Tibial nerve (tissue), 3 donors: ENCODE data around the gene SAXO1.

Experiments used
- POLR2A ChIP-seq, 2 donors: fragments of 450-650 bp; IDR thresholded peaks; one replicate each; pipeline ENCODE4 v1.6.1; 2017; ENCODE audit warnings: antibody characterized with exemption in 2 of 2, mild to moderate bottlenecking in 2 of 2, moderate library complexity in 2 of 2
- TF ChIP-seq, protein P1 (sequence below), 5 experiments: fragments of 200-600 bp in 3 of 5; fragments of 450-650 bp in 2 of 5; sonication (generic) in 3 of 5; IDR thresholded peaks; one replicate each; pipeline ENCODE4 v1.5.1; 2016 to 2019; ENCODE audit warnings: antibody characterized with exemption in 5 of 5, mild to moderate bottlenecking in 3 of 5, moderate library complexity in 2 of 5

DNA sequence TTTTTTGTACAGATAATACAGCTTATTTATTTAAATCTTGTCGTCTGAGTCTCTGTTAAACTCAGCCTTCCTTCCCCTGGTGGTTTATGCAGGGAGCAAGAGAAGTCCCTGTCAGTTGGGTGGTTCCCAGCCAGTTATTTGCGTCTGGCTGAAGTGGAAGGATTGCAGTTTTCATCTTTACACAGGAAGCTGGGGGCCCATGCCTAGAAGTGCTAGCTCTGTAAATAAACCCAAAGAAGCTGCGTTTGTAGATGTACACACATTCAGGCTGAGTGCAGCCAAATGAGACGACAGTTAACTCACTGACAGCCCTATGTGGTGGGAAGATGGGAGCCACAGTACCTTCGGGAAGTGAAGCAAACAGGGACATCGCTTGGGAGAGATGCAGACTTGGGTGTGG is 122.1 kb downstream of the SAXO1 start:
- TF ChIP-seq, protein P1, sequence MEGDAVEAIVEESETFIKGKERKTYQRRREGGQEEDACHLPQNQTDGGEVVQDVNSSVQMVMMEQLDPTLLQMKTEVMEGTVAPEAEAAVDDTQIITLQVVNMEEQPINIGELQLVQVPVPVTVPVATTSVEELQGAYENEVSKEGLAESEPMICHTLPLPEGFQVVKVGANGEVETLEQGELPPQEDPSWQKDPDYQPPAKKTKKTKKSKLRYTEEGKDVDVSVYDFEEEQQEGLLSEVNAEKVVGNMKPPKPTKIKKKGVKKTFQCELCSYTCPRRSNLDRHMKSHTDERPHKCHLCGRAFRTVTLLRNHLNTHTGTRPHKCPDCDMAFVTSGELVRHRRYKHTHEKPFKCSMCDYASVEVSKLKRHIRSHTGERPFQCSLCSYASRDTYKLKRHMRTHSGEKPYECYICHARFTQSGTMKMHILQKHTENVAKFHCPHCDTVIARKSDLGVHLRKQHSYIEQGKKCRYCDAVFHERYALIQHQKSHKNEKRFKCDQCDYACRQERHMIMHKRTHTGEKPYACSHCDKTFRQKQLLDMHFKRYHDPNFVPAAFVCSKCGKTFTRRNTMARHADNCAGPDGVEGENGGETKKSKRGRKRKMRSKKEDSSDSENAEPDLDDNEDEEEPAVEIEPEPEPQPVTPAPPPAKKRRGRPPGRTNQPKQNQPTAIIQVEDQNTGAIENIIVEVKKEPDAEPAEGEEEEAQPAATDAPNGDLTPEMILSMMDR (IDR thresholded peaks at IDR 0.05), result no peak
- TF ChIP-seq POLR2A (IDR thresholded peaks at IDR 0.05), result no peak
